Stimulated activated CD8-positive, alpha-beta memory T cell treated with anti-CD3 and anti-CD28 coated beads, Interleukin-15, amount 100 ng/mL, for 48 hours (primary cell): ENCODE data around the gene NGEF.
"Not testable (repeated sequence)": the region's sequence is repeated elsewhere in the genome, so short reads cannot be mapped to it uniquely, and the experiment has no call there.

Source experiments
- DNase-seq, 2 donors: peaks; one replicate each; pipeline ENCODE4 v3.0.0-alpha.2; 2020; ENCODE audit warnings: low read depth in 2 of 2

NGEF gene, protein sequence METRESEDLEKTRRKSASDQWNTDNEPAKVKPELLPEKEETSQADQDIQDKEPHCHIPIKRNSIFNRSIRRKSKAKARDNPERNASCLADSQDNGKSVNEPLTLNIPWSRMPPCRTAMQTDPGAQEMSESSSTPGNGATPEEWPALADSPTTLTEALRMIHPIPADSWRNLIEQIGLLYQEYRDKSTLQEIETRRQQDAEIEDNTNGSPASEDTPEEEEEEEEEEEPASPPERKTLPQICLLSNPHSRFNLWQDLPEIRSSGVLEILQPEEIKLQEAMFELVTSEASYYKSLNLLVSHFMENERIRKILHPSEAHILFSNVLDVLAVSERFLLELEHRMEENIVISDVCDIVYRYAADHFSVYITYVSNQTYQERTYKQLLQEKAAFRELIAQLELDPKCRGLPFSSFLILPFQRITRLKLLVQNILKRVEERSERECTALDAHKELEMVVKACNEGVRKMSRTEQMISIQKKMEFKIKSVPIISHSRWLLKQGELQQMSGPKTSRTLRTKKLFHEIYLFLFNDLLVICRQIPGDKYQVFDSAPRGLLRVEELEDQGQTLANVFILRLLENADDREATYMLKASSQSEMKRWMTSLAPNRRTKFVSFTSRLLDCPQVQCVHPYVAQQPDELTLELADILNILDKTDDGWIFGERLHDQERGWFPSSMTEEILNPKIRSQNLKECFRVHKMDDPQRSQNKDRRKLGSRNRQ

DNA sequence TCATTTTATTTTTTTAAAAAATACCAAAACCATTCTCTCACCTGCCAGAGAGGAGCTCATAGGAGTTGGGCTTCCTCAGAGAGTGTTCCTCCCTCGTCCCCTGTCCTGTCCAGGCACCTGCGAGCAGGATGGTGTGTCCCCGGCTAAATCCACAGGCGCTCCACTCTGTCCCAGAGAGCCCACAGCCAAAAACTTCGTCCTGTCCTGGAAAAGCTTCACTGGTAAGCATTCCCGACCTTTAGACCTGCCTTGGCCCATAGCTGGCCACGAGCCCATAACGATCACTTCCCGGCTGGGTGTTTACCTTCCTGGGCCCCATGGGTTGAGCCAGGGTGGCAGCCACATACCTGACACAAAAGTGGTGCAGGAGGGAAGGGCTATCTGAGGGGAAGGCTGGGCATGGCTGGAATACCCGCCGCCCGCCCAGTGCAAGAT lies at the start of gene NGEF:
NGEF (minus strand) TSS at position 230 of the 435 bp plus-strand sequence. CDS start 38,366 bp downstream, outside the sequence.
- no peak for DNase-seq

DNA sequence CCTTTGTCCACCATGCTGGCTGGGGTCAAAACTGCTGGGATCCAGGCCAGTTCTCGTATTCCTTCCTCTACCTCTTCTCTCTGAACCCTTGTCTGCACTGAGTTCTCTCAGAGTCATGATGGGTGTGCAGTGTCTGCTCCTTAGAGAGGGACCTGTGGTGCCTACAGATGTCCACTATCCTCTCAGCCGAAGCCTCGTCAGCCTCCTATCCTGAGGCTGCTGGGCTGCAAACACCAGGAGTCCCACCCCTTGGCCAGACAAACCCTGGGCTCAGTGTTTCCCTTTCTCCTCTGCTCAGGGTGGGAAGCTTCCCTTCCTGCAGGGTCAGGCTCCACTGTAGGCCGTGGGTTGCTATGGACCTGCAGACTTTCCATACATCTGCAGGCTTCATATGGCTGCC lies 49.4 kb upstream of the NGEF start:
- DNase-seq, result no peak

DNA sequence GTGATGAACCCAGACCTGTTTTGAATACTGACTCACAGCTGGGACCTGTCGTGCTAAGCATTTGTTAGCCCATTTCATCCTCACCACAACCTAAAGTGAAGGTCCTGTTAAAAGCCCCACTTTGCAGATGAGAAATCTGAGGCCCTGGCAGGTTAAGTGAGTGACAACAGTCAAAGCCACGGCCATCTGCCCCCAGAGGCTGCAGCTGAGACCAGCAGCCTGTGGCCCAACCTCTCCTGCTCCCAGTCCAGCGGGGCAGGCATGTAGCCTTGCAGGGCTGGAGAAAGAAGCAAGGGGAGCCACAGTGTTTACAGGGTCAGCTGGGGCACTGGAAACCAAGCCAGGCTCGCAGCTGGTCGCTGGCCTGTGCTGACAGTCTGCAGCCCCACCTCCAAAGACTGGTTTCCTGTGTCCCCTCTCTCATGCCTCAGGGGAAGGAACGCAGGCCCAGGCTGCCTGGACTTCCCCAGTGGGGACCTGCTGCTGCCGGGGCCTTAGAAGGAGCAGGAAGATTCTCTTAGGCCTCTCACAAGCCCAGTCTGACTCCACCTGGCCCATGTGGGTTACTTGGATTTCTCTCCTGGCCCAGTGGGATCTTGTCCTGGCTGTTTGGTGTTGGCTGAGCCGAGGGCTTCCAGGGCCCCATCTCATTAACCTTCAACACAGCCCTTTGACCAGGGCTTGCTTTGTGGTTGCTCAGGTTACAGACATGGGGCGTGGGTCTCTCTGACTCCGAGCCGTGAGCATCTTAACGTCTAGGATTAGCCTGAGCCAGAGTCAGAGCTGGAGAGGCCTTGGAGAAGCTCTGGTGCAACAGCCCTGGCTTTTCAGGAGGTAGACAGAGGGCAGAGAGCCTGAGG lies 48.8 kb upstream of the NGEF start:
- no peak for DNase-seq

DNA sequence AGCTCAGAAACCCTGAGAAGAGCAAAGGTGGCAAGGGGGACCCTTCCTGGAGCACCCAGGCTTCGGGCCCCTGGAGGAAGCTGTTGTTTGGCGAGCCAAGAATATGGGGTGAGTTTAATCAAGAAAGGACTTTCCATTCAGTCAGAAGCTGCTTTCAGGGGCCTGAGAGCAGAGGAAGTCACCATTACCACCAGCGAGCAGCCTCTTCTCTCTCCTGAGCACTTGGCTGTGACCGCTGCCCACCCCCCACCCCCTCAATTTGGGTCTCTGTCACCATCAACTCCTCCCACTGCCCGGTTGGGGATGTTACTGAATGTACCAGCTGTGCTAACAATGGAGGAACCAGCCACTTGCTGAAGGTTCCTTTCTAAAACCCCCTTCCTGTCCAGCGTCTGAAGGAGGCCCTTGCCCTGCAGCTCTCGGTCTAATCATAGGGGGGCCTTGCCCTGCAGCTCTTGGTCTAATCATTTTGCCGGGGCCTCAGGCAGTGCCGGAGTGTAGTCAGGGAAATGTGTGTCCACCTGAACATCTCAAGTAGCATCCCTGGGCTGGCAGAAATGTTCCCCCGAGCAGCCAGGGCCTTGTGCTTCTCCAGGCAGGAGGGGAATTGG lies 48.0 kb upstream of the NGEF start:
- no peak for DNase-seq

DNA sequence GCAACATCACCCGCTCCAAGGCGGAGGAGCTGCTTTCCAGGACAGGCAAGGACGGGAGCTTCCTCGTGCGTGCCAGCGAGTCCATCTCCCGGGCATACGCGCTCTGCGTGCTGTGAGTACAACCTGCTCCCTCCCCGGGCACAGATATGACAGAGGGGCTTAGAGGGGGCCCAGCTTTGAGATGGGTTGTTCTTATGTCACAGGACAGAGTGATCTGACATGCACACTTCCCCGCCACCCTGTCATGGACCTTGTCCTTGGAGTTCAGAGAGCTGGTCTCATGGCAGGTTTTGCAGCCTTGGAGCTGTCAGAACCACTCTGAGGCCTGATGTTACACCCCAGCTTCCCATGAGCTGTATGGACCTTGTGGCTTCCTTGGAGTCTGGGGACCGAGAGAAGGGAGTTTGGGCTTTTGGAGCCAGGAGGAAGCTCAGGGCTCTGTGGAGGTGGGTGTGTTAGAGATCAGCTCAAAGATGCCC lies 47.5 kb upstream of the NGEF start:
- DNase-seq, result no peak

DNA sequence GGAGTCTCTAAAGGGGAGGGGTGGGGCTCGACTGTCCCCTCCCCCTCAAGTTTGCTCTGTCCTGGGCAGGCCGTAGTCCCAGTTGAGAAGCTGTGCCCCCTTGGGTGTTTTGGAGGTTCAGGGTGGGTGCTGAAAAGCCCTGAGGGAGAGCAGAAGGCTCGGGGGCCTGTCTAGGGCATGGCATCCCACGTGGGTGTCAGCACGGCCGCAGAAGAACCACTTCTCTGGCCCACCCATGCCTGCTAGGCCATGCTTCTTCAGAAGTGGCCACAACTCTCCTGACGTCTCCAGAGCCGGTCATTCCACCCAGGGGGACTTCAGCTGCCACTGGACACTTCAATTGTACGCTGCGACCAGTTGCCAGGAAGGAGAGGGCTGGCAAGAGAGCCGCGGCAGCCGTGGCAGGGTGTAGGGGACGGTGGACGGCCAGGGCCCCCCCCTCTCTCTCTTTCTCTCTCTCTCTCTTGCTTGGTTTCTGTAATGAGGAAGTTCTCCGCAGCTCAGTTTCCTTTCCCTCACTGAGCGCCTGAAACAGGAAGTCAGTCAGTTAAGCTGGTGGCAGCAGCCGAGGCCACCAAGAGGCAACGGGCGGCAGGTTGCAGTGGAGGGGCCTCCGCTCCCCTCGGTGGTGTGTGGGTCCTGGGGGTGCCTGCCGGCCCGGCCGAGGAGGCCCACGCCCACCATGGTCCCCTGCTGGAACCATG lies 46.9 kb upstream of the NGEF start, which contains the start of gene INPP5D:
INPP5D (plus strand) TSS at position 546 of the 704 bp plus-strand sequence; CDS start at position 683, 137 bp downstream.
- DNase-seq, result peak; percentile 59

DNA sequence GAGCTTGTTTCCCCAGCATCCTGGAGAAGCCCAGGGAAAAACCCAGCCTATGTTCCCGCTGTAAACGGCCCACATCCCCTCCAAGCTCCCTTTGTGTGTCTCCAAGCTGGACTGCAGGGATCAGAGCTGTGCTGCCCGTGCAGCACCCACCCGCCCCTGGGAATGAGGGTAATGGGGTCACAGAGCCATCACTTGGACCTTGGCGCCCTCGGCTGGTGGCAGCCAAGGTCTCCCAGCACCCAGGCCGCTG lies 46.4 kb upstream of the NGEF start:
- DNase-seq, result no peak

DNA sequence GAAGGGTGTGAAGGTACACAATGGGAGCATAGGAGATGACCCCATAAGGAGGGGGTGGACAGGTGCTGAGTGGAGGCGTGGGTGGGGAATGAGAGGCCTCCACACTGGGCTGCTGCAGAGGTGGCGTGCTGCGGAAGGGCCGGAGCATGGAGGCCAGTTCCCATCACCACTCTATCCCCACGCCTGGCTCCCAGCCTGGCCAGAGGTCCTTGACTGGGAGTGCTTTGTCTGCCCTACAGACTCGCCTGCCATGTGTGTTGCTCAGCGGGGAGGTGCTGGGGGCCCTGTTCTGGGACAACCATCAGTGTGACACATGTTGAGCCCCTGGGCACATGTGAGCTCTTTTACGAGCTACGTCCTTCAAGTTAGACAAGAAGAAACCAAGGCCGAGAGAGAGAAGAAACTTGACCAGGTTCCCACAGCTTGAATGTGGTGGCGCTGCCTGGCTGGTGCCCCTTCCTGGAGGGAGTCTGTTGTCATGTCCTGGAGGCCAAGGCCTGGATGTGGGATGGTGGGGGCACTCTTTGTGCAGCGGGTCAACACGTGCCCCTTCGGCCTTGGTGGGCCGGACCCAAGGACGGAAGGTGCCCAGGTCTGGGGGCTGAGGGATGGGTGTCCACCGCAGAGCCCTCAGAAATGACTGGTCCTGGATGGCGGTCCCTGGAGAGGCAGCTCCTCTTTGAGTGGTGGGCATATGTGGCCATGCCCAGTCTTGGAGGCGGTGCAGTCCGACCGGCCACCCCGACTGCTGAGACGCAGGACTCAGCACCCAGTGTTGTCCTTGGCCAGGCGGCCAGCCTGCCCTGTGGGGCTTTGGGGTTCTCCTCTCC lies 45.9 kb upstream of the NGEF start:
- no peak for DNase-seq

DNA sequence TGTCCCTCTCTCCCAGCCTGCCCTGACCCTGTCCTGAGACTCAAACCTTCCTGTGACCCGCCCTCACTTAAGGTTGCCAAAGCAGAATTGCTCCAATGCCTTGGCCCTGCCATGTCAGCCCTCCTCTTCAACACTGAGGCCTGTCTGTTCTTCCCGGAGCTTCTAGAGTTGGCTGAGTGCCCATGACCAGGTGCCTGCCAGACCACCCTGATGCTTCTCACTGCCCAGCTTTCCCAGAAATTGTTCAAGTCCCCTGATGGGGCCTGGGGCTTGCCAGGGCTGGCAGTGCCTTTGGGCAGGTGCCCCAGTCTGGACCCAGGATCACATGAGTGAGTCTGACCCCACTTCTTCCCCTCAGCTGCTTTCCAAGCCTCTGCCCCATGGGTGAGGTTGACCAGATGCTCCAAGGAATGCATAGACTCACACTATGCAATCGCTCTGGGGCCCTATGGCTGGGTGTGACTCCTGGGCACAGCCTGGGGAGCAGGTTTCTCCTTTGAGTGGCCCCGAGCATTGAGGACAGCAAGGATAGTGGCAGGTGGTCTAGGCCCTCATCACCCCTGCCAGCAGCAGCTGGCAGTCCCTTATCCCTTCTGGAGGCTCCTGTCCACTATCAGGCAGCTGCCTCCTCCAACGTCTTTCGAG lies 44.0 kb upstream of the NGEF start:
- DNase-seq, result no peak

DNA sequence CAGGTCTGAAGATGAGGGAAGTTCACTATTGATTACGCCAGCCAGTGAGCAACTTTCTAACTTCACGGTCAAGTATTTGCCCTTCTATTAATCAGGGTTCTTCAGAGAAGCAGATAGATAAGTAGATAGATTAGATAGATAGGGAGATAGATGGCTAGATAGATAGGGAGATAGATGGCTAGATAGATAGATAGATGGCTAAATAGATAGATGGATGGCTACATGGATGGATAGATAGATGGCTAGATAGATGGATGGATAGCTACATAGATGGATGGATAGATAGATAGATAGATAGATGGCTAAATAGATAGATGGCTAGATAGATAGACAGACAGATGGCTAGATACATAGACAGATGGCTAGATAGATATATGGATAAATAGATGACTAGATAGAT lies 42.3 kb upstream of the NGEF start:
- no peak for DNase-seq

DNA sequence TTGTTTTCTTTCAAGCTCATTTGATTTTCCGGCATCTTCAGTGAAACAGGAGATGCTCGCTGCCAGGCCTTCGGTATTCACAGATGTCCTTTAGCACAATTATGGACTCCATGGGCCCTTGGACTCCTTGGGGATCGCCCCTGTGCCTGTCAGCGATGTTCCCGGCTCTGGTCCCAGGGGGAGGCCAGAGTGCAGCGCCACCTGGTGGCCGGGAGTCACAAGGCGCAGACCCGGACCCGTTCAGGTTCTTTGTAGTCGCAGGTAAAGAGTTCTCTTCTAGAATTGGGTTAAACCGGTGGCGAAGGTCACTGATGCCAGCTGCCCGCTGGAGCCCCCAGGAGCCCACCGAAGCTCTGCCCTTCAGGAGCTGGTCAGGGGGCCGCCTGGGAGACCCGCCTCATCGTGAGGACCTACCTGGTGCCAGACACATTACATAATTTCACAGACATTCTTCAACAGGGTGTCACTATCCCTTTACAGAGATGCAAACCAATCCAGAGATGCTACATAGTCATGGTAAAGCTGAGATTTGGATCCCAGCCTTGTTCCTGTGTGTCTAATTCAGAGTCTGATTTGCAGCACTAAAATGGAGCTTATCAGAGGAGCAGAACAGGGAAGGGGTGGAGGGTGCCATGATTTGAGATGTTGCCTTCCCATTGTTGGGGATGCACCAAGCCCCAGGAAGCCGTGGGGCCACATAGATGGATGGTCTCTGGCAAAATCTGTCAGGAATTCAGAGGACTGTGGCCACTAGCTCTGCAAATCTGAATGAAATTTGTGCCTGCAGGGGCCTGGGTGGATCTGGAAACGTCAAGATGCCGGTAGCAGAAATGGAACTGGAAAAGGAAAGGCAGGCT lies 41.1 kb upstream of the NGEF start:
- DNase-seq, result peak; percentile 58 to 59

DNA sequence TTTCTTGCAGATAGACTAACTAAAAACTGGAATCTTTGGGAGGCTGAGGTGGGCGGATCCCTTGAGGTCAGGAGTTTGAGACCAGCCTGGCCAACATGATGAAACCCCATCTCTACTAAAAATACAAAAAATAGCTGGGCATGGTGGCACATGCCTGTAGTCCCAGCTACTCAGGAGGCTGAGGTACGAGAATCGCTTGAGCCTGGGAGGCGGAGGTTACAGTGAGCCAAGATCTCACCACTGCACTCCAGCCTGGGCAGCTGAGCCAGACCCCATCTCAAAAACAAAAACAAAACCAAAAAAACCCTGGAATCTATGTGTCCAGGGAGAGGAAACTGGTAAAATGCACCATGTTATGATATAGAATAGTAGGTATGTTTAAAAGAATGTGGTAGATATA lies 39.5 kb upstream of the NGEF start:
- DNase-seq, result not testable (repeated sequence)

DNA sequence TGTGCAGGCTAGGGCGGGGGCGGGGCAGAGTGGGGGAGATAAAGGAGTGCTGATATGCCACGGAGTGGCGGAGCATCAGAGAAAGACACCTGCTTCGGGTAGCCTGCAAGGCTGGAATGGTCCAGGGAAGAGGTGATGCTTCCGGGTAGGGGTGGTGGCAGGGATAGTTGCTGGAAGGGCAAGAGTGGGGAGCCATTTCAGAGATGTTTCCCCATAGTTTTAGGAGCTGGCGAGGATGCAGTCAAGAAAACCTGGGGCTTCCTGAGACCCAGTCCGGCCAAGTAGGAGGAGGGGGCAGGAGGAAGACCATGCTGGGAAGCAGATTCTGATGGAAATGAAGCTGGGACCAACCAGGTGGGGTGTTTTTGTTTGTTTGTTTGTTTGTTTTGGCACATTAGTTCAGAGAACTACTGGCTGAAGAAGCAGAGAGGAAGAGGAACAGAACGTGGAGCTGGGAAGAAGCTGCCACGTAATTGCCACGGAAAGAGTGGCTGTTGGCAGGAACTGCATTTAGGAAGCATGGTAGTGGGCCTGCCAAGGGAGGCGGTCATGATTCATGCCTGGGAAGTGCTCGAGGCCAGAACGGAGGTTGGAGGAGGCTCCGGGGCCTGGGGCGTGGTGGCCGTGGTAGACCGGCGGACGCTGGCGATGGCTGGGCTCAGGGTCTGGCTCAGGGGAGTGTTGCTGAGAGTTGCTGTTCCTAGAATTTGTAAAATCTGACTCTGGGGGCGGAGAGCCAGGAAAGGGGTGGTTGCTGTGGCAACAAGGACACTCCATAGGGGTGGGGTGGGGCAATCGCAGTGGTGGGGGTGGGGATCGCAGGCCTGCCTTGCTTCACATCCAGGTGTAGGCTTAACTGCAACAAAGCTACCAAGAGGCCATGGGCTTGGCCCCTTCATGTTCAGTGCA lies 38.4 kb upstream of the NGEF start:
- no peak for DNase-seq

DNA sequence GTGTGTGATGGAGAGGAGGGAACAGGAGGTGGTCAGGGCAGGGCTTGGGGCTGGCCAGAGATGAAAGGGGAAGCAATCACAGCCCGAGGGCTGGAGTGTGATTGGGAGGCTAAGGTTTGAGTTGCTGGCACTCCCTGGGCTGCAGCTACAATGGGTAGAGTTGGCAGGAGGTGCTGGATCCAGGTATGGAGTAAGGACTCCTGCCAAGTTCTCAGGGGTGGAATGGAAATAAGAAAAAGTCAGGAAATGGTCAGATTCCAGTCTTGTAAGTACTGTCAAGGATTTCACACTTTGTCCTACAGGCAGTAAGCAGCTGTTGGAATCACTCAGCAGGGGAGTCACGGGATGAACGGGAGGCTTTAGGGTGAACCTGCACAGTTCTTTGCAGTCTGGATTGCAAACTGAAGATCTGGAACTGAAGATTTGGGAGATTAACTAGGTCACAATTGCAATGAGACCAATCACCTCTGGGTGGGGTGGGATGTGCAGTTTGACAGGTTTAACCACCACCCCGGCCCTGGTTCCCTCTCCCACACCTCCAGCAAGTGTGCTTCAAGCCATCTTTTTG lies 36.2 kb upstream of the NGEF start:
- DNase-seq, result no peak

DNA sequence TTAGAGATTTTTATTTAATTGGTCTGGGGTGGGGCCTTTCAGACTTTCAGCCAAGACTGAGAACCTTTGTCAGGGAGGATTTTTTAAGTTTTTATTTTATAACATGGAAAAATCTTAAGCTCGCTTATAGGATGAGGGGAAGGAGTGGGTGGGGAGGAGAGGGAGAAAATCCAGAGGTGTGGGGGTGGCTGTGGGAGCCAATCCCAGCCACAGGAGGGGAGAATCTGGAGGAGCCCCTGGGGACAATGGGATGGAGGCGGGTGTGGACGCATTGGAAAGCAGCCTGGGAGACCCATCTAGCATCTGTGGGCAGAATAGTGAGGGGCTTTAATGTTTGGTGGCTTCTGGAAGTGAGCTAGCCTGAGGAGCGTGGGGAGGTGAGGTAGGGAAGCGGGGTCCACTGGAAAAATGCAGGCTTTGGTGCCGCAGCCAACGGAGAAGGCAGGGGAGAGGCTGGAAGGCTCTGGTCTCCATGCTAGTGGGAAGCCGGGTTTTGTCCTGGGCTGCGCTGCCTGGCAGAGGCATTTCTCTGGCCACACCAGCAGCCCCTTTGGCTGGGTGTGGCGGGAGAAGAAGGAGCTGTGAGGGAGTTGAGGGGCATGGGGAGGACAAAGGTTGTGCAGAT lies 35.6 kb upstream of the NGEF start:
- no peak for DNase-seq

DNA sequence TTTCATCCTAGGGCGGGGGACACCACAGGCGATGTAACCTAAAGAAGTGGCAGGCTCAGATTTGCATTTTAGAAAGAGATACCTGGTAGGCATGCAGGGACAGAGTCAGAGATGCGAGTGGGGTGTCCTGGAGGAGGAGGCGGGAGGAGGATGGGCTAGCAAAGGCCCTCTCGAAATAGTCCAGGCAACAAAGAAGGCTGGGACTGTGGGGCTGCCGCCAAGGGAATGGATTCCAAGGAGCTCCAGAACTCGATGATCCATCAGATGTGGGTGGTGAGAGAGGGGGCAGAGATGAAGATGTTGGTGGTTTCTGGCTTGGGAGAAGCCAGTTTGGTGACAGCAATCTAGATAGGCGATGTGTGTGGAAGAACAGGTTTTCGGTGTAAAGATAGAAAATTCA lies 34.6 kb upstream of the NGEF start:
- DNase-seq, result no peak

DNA sequence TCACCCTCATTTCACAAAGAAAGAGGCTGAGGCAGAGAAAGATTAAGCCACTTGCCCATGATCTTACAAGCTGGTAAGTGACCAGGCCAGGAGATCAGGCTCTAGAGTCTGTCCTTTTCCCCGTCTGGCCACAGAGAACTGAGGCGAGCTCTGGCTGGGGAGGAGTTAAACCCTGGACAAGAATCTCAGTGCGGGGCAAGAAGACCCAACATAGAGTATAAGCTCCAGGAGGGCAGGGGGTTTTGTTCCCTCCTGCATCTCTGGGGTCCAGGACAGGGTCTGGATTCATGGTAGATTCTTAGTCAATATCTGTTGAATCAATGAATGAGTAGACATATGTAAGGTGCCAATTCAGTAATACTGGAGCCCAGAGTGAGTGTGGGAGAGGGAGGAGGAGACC lies 34.1 kb upstream of the NGEF start:
- no peak for DNase-seq
